Prostate gland (tissue), 2 donors: Measurements from ENCODE around the gene SNX9. TPM values are rescaled to one million over a fixed set of nuclear protein-coding genes. Genes with fewer than 3 reads are reported as not detected.

ENCODE experiments used
- DNase-seq: peaks from one replicate; pipeline ENCODE4 v3.0.0-alpha.2; 2019; ENCODE audit warnings: low spot score
- H3K27ac ChIP-seq, 2 donors: fragments of 200-600 bp; sonication (generic); 2 replicates each; pipeline ENCODE4 v1.5.1; 2017 to 2019
- H3K27me3 ChIP-seq: fragments of 200-600 bp; sonication (generic); replicated peaks from 2 replicates; pipeline ENCODE4 v1.5.1; 2019; ENCODE audit not compliant: insufficient read depth
- H3K36me3 ChIP-seq, 2 donors: fragments of 200-600 bp; sonication (generic); 1 replicate in 1 of 2; 2 replicates in 1 of 2; pipeline versions ENCODE4 v1.5.1 to v1.8.1; 2017 to 2019
- H3K4me1 ChIP-seq: fragments of 200-600 bp; sonication (generic); replicated peaks from 2 replicates; pipeline ENCODE4 v1.5.1; 2019
- H3K4me3 ChIP-seq, 2 donors: fragments of 200-600 bp; sonication (generic); 2 replicates each; pipeline ENCODE4 v1.5.1; 2017 to 2019
- H3K9me3 ChIP-seq: fragments of 200-600 bp; sonication (generic); 2 replicates; pipeline ENCODE4 v1.5.1; 2017
- POLR2A ChIP-seq: fragments of 450-650 bp; IDR thresholded peaks from one replicate; pipeline ENCODE4 v1.6.1; 2016; ENCODE audit warnings: antibody characterized with exemption, mild to moderate bottlenecking
- POLR2AphosphoS5 ChIP-seq: sonication (generic); formaldehyde crosslinking; IDR thresholded peaks from one replicate; pipeline ENCODE4 v1.6.1; 2017; ENCODE audit warnings: antibody characterized with exemption
- WGBS: methylation state at CpG from one replicate; pipeline ENCODE4 v1.1.5; 2018; 5-methylcytosine and 5-hydroxymethylcytosine counted together
- intact Hi-C: fragments of 100-400 bp; cut with DNase I; formaldehyde crosslinking; loops from one replicate; pipeline ENCODE4 v1.14.2; 2022
- total RNA-seq, 2 donors: library from RNA; depleted of rRNA; stranded (reverse); fragments of >200 nt; gene quantifications; one replicate each; pipeline ENCODE4 v1.1.0, GENCODE V29; 2016
- TF ChIP-seq, protein P1 (sequence below), 4 experiments: fragments of 200-600 bp in 2 of 4; fragments of 450-650 bp in 2 of 4; sonication (generic) in 2 of 4; IDR thresholded peaks; 1 replicate in 3 of 4; 2 replicates in 1 of 4; pipeline ENCODE4 v1.5.1; 2016 to 2019; ENCODE audit warnings: antibody characterized with exemption in 4 of 4, mild to moderate bottlenecking in 2 of 4, moderate library complexity in 2 of 4

Gene SNX9
- total RNA-seq, 2 donors from 2014 or later, result 39.2 to 40.6 TPM

DNA sequence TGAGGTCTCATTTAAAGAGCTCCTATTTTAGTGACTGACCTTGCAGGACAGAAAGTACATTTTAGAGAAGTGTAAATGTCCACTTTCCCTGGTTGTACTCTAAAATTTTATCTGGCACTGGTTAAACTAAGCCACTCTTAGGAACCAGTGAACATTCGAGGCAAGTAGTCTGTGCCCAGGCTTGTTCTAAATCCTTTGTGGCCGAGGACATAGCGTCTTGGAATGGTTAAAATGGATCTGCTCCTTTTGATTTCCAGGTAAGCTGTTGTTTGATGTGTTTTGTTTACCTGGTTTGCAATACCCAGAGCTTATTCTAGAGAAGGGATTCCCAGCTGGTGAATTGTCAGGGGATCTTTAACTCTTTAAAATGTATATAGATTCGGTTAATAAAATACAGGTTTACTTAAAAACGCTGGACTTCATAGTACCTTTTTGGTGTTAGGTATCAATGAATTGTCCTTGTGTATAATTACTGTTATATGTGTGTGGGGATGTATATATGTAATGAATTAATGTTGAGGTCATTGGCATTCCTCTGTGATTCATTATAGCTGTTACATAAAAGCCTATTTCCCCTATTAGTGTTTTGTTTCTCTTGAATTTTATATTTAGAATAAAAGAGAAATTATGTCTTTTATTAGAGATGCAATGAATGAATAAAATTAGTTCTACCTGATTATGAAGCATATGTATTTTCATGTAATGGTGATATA lies 15.8 kb downstream of the SNX9 start:
- no peak overlapping the region for H3K4me3 ChIP-seq
- H3K36me3 ChIP-seq, result no peaks in the 10 kb centered on the region
- WGBS, result 32% methylated on average over 5 of the region's 5 CpGs
- DNase-seq, result no peak
- intact Hi-C loops, result no loop called here
- H3K4me1 ChIP-seq, result peaks cover 6% of the 10 kb centered on the region
- H3K9me3 ChIP-seq, result no peaks in the 10 kb centered on the region
- no peaks in the 10 kb centered on the region for H3K27me3 ChIP-seq
- TF ChIP-seq, protein P1, sequence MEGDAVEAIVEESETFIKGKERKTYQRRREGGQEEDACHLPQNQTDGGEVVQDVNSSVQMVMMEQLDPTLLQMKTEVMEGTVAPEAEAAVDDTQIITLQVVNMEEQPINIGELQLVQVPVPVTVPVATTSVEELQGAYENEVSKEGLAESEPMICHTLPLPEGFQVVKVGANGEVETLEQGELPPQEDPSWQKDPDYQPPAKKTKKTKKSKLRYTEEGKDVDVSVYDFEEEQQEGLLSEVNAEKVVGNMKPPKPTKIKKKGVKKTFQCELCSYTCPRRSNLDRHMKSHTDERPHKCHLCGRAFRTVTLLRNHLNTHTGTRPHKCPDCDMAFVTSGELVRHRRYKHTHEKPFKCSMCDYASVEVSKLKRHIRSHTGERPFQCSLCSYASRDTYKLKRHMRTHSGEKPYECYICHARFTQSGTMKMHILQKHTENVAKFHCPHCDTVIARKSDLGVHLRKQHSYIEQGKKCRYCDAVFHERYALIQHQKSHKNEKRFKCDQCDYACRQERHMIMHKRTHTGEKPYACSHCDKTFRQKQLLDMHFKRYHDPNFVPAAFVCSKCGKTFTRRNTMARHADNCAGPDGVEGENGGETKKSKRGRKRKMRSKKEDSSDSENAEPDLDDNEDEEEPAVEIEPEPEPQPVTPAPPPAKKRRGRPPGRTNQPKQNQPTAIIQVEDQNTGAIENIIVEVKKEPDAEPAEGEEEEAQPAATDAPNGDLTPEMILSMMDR (IDR thresholded peaks at IDR 0.05), result no peak
- TF ChIP-seq POLR2A (no peak), POLR2AphosphoS5 (no peak)
- no peak overlapping the region for H3K27ac ChIP-seq

DNA sequence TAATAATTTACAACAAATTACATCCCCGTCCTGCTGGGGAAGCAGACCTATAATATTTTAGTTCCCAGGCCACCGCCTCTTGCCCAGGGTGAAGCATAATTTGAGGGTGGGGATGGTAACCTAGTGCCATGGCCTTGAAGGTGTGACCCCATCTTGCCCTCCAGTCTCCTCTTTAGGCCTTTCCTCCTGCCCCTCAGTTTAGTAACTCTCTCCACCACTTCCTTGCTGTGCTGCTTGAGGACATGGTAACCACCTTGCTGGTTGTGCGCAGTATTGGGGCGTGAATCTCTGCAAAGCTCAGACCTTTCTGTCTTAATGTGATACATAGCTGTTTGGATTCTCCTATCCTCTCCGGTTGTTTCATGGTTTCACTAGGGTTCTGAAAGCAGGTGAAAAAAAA lies 16.6 kb downstream of the SNX9 start:
- H3K9me3 ChIP-seq, result no peaks in the 10 kb centered on the region
- intact Hi-C loops, result no loop called here
- WGBS, result 89% methylated on average over 5 of the region's 5 CpGs
- no peaks in the 10 kb centered on the region for H3K27me3 ChIP-seq
- peaks cover 6% of the 10 kb centered on the region for H3K4me1 ChIP-seq
- TF ChIP-seq POLR2AphosphoS5 (no peak), POLR2A (no peak)
- TF ChIP-seq, protein P1 (IDR thresholded peaks at IDR 0.05), result no peak
- H3K4me3 ChIP-seq, result no peak overlapping the region
- H3K27ac ChIP-seq, result no peak overlapping the region
- no peak for DNase-seq
- H3K36me3 ChIP-seq, result no peaks in the 10 kb centered on the region

GRCh38 chr6:157840261-157840660 lies 17.2 kb downstream of the SNX9 start:
- H3K27me3 ChIP-seq, result no peaks in the 10 kb centered on the region
- WGBS, result 46% methylated on average over 2 of the region's 2 CpGs
- intact Hi-C loops, result no loop called here
- no peaks in the 10 kb centered on the region for H3K36me3 ChIP-seq
- H3K9me3 ChIP-seq, result no peaks in the 10 kb centered on the region
- TF ChIP-seq POLR2AphosphoS5 (no peak), POLR2A (no peak)
- TF ChIP-seq, protein P1 (IDR thresholded peaks at IDR 0.05), result no peak
- no peak for DNase-seq
- H3K4me3 ChIP-seq, result no peak overlapping the region
- H3K27ac ChIP-seq, result no peak overlapping the region
- H3K4me1 ChIP-seq, result peaks cover 6% of the 10 kb centered on the region

GRCh38 chr6:157840776-157841175 lies 17.7 kb downstream of the SNX9 start:
- Histone ChIP-seq H3K27ac (no peak overlapping the region), H3K27me3 (no peaks in the 10 kb centered on the region), H3K4me3 (no peak overlapping the region), H3K4me1 (peaks cover 6% of the 10 kb centered on the region), H3K9me3 (no peaks in the 10 kb centered on the region), H3K36me3 (no peaks in the 10 kb centered on the region)
- TF ChIP-seq, protein P1 (IDR thresholded peaks at IDR 0.05), result no peak
- no peak for TF ChIP-seq POLR2A
- no peak for TF ChIP-seq POLR2AphosphoS5
- WGBS, result 78% methylated on average over 6 of the region's 6 CpGs
- intact Hi-C loops, result no loop called here
- DNase-seq, result no peak

DNA sequence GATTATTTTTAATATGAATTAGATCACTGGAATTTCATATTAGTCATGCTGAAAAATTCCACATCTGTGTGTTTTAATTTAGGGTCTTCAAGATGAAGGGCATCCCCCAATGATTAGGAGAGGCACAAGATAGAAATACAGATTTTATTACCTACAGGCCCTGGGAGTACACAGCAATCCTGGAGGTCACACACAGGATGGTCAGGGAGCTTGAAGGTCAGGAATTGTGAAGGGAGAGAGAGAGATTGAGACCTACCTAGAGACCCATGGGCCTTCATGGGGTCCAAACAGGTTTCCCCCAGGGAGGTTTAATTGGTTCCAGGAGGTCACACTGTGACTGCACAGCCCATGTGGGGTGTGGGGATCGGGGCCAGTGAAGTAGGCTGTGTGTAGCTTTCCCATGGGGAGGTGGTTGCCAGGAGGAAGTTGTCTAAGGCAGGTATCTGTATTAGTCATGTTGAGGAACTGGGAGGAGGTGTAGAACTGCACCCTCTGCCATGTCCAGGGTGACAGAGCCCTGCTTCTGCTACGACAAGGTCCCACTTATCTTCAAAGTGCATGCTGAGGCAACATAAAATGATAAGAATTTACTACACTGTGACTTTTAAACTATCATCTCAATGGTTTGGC lies 18.3 kb downstream of the SNX9 start:
- 72% methylated on average over 2 of the region's 2 CpGs for WGBS
- TF ChIP-seq, protein P1 (IDR thresholded peaks at IDR 0.05), result no peak
- TF ChIP-seq POLR2A (no peak), POLR2AphosphoS5 (no peak)
- Histone ChIP-seq H3K27ac (no peak overlapping the region), H3K9me3 (no peaks in the 10 kb centered on the region), H3K27me3 (no peaks in the 10 kb centered on the region), H3K36me3 (no peaks in the 10 kb centered on the region), H3K4me1 (peaks cover 6% of the 10 kb centered on the region), H3K4me3 (no peak overlapping the region)
- intact Hi-C loops, result no loop called here
- no peak for DNase-seq
